Kidney (tissue), 14 donors: ENCODE results near the gene SORCS2. TPM values are rescaled to one million over a fixed set of nuclear protein-coding genes. Genes with fewer than 3 reads are reported as not detected.
A peak's percentile ranks its signal among the peaks of the same experiment; 100 is the strongest.

Experiments
- DNase-seq, 5 donors: peaks; one replicate each; pipeline ENCODE4 v3.0.0-alpha.2; 2013 to 2020
- FAIRE-seq: peaks from 2 replicates; lab custom pipeline; 2012; peaks lifted over from hg19 to GRCh38; lab: Jason Lieb, UNC
- H3K27ac ChIP-seq, 2 donors: one replicate each; pipeline ENCODE4 v1.7.0; 2013; ENCODE audit warnings: low read depth in 2 of 2, low read length in 2 of 2, inconsistent platforms in 1 of 2
- H3K27me3 ChIP-seq: one replicate; pipeline ENCODE4 v1.7.1; 2013; ENCODE audit warnings: low read length, inconsistent platforms; ENCODE audit not compliant: control insufficient read depth, insufficient read depth
- H3K36me3 ChIP-seq, 3 donors: one replicate each; pipeline versions ENCODE4 v1.7.0 to v1.7.1; 2013; ENCODE audit warnings: low read length in 3 of 3, control low read depth in 1 of 3, inconsistent platforms in 1 of 3; ENCODE audit not compliant: insufficient read depth in 3 of 3, control insufficient read depth in 2 of 3
- H3K4me1 ChIP-seq, 3 donors: one replicate each; pipeline versions ENCODE4 v1.7.0 to v1.7.1; 2013; ENCODE audit warnings: low read length in 3 of 3, inconsistent platforms in 1 of 3, low read depth in 1 of 3; ENCODE audit not compliant: control insufficient read depth in 2 of 3, insufficient read depth in 2 of 3
- H3K4me3 ChIP-seq, 3 donors: one replicate each; pipeline versions ENCODE4 v1.7.0 to v1.8.1; 2013; ENCODE audit warnings: low read length in 3 of 3, control low read depth in 1 of 3, inconsistent platforms in 1 of 3
- H3K9ac ChIP-seq, 3 donors: one replicate each; pipeline versions ENCODE4 v1.7.0 to v1.7.1; 2013; ENCODE audit warnings: low read length in 3 of 3, control low read depth in 1 of 3, inconsistent platforms in 1 of 3
- H3K9me3 ChIP-seq, 3 donors: one replicate each; pipeline versions ENCODE4 v1.7.0 to v1.7.1; 2013; ENCODE audit warnings: low read length in 3 of 3, control low read depth in 1 of 3, inconsistent platforms in 1 of 3; ENCODE audit not compliant: control insufficient read depth in 2 of 3, insufficient read depth in 1 of 3
- intact Hi-C: fragments of 100-400 bp; cut with DNase I; formaldehyde crosslinking; loops from one replicate; pipeline ENCODE4 v1.11.1; 2022
- polyA plus RNA-seq: library from polyadenylated mRNA; stranded (reverse); fragments of 350-450 nt; fragmentation: Illumina TruSeq; extraction: RNeasy Lipid Tissue Mini Kit (QIAGEN cat#74804); gene quantifications from one replicate; pipeline ENCODE4 v1.2.3, GENCODE V29; 2014; ENCODE audit warnings: low read depth, low replicate concordance; ENCODE audit not compliant: insufficient read depth
- total RNA-seq: library from RNA; stranded (reverse); fragmentation: NEBNext Ultra II Directional; extraction: Animal tissue kit (Norgen Biotek cat#: 25700); gene quantifications from one replicate; pipeline ENCODE4 v1.2.1, GENCODE V29; 2021
- TF ChIP-seq, protein P1 (sequence below): IDR thresholded peaks from 3 replicates; pipeline ENCODE4 v1.5.1; 2012; ENCODE audit warnings: mild to moderate bottlenecking, moderate library complexity, borderline replicate concordance; ENCODE audit not compliant: insufficient read depth; ENCODE audit errors: extremely low read depth
- donor health status: control.
- donor health status: control.
- donor health status: control.
- donor health status: control.
- donor health status: control.
- donor health status: DM: yes; HTN: yes; CAD: no.
- donor health status: Normal renal cell carcinoma (clear cell type).

The SORCS2 gene
- total and polyA plus RNA-seq, 2 donors from 2014 or later = 6.1 to 9.1 TPM

DNA sequence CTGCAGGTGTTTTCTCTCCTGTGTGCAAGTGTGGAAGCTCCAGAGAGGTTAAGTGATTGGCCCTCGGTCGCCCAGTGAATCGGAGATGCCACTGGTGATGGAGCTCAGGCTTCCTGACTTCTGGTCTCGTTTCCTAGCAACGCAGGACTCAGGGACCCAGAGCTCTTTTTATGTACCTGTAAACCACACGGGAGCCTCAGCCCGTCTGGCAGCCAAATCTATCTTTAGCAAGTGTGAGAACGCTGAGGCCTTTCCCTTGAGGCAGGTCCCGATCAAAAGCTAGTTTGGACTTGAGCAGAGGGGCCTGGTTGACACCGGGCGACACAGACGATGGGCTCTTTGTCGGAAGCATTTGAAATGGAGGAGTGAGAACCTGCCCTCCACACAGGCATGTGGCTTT lies 116.8 kb downstream of the SORCS2 start:
- H3K27me3 ChIP-seq = no peaks in the 10 kb centered on the region
- intact Hi-C loops = no loop called here
- no peaks in the 10 kb centered on the region for H3K9me3 ChIP-seq
- H3K4me3 ChIP-seq = no peak overlapping the region
- H3K4me1 ChIP-seq = no peaks in the 10 kb centered on the region
- DNase-seq (peak in 3 of 5 donors; percentile 44 to 54 (median 44)), FAIRE-seq (no peak)
- H3K36me3 ChIP-seq = no peaks in the 10 kb centered on the region
- TF ChIP-seq, protein P1, sequence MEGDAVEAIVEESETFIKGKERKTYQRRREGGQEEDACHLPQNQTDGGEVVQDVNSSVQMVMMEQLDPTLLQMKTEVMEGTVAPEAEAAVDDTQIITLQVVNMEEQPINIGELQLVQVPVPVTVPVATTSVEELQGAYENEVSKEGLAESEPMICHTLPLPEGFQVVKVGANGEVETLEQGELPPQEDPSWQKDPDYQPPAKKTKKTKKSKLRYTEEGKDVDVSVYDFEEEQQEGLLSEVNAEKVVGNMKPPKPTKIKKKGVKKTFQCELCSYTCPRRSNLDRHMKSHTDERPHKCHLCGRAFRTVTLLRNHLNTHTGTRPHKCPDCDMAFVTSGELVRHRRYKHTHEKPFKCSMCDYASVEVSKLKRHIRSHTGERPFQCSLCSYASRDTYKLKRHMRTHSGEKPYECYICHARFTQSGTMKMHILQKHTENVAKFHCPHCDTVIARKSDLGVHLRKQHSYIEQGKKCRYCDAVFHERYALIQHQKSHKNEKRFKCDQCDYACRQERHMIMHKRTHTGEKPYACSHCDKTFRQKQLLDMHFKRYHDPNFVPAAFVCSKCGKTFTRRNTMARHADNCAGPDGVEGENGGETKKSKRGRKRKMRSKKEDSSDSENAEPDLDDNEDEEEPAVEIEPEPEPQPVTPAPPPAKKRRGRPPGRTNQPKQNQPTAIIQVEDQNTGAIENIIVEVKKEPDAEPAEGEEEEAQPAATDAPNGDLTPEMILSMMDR = no peak
- no peak overlapping the region for H3K27ac ChIP-seq
- H3K9ac ChIP-seq = no peak overlapping the region

DNA sequence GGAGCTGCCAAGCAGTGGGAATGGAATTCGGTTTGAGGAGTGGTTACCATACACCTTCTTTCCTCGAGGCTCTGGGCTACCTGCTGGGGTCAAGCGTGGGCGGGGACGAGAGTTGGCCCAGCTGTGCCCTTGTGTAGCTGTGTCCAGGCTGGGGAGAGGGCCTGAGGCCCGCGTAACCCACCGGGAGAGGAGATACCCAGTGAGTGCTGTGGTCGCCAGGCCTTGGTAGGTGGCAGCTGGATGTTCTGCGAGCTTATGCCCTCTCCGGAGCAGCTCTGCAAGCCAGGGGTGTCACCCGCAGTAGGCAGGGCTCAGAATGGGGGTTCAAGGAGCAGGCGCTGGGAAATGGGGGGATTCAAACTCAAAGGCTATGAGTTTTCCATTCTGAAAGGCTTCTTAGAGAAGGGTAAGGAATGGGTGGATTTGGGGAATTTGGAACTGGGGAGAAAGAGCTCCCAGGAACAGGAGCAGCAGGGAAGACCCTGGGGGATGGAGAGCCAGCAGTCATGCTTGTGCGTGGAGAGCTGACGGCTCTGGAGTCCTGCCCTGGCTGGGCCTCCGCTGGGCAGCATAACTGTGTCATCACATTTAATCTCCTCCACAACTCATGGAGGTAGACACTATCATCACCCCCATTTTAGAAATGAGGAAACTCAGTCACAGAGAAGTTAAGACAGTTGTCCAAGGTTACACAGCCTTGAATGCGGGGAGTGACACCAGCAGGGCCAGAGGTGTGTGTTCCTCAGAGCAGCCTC lies 117.5 kb downstream of the SORCS2 start:
- intact Hi-C loops = no loop called here
- H3K36me3 ChIP-seq = no peaks in the 10 kb centered on the region
- FAIRE-seq = no peak
- H3K27ac ChIP-seq = no peak overlapping the region
- H3K4me1 ChIP-seq = no peaks in the 10 kb centered on the region
- H3K27me3 ChIP-seq = no peaks in the 10 kb centered on the region
- peak in 3 of 5 donors; percentile 37 to 55 (median 43) for DNase-seq
- H3K4me3 ChIP-seq = no peak overlapping the region
- no peaks in the 10 kb centered on the region for H3K9me3 ChIP-seq
- TF ChIP-seq, protein P1 = no peak
- no peak overlapping the region for H3K9ac ChIP-seq

DNA sequence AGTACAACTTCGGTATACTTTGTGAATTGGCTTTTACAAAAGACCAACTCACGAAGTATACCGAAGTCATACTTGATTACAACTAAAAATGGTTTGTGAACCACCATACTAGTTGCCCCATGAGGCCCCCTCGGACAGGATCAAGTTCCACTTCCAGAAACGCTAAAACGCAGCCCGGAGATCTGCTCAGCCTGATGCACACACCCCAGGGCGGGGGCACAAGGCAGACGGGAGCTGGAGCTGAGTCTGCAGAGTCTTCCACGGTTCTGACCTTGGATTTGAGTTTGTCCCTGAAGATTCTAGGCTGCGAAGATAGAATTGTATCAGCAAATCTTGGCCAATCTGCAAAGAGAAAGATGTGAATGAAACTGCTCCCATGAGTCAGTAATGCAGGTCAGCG lies 118.1 kb downstream of the SORCS2 start:
- Histone ChIP-seq H3K9me3 (no peaks in the 10 kb centered on the region), H3K27me3 (no peaks in the 10 kb centered on the region), H3K4me1 (no peaks in the 10 kb centered on the region), H3K9ac (no peak overlapping the region), H3K36me3 (no peaks in the 10 kb centered on the region), H3K4me3 (no peak overlapping the region), H3K27ac (no peak overlapping the region)
- peak in 3 of 5 donors; percentile 18 to 47 (median 36) for DNase-seq
- no peak for FAIRE-seq
- intact Hi-C loops = no loop called here
- TF ChIP-seq, protein P1 = no peak
